Skeletal muscle satellite cell (primary cell): ENCODE measurements around the gene MOXD1.

ENCODE experiments used
- H3K27me3 ChIP-seq: 2 replicates; pipeline ENCODE4 v1.7.0; 2013; ENCODE audit warnings: low read length; ENCODE audit not compliant: control insufficient read depth, insufficient read depth
- H3K36me3 ChIP-seq: 2 replicates; pipeline ENCODE4 v1.7.0; 2013; ENCODE audit warnings: mild to moderate bottlenecking, control low read depth, low read length; ENCODE audit not compliant: insufficient read depth
- H3K4me1 ChIP-seq: 2 replicates; pipeline ENCODE4 v1.7.0; 2013; ENCODE audit warnings: low read length; ENCODE audit not compliant: control insufficient read depth, insufficient read depth
- H3K4me2 ChIP-seq: 2 replicates; pipeline ENCODE4 v1.7.0; 2013; ENCODE audit warnings: mild to moderate bottlenecking, low read length
- H3K4me3 ChIP-seq: 2 replicates; pipeline ENCODE4 v1.7.0; 2013; ENCODE audit warnings: low read length
- H3K9ac ChIP-seq: 2 replicates; pipeline ENCODE4 v1.7.0; 2013; ENCODE audit warnings: mild to moderate bottlenecking, low read depth, low read length, moderate library complexity
- H3K9me3 ChIP-seq: replicated peaks from 2 replicates; pipeline ENCODE4 v1.7.0; 2013; ENCODE audit warnings: mild to moderate bottlenecking, control low read depth, low read length

MOXD1 gene

DNA sequence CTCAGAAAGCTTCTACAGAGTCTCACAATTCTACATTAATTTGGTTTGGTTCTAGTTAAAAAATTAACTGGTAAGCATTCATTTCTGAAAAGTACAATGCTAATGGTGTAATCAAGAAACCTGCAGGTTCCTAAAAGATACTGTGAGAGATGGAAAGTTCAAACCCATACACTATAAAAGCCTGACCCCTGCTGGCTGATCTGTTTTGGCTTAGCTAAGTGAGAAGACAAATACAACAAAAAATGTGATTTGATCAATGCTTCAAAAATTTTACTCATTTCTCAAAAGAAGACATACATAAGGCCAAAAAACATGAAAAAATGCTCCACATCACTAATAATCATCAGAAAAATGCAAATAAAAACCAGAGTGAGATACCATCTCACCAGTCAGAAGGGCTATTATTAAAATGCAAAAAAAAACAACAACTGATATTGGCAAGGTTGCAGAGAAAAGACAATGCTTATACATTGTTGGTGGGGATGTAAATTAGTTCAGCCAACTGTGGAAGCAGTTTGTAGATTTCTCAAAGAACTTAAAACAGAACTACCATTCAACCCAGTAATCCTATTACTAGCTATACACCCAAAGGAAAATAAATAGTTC lies 102.8 kb downstream of the MOXD1 start:
- no peaks in the 10 kb centered on the region for H3K9me3 ChIP-seq
- no peak overlapping the region for H3K9ac ChIP-seq
- no peaks in the 10 kb centered on the region for H3K4me1 ChIP-seq
- no peaks in the 10 kb centered on the region for H3K27me3 ChIP-seq
- no peak overlapping the region for H3K4me2 ChIP-seq
- no peak overlapping the region for H3K4me3 ChIP-seq
- no peaks in the 10 kb centered on the region for H3K36me3 ChIP-seq

DNA sequence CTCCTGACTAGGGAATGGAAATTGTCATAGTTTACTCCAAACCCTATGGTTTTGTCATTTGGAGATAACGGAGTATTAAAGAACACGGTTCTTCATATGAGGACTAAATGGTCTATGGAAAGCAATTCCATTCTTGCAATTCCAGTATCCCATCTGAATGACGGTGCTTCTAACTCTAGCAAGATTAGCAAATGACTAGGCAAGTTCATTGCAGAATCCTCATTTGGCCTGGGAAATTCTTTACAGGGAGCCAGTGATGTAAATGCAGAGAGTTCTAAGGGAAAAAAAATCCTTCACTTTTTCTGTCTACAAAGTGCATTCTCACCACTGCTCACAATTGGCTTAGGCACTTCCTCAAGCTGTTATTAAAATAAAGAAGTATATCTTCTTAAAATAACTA lies 111.5 kb downstream of the MOXD1 start:
- no peaks in the 10 kb centered on the region for H3K9me3 ChIP-seq
- H3K9ac ChIP-seq, result no peak overlapping the region
- H3K36me3 ChIP-seq, result no peaks in the 10 kb centered on the region
- no peak overlapping the region for H3K4me2 ChIP-seq
- H3K4me1 ChIP-seq, result no peaks in the 10 kb centered on the region
- H3K27me3 ChIP-seq, result no peaks in the 10 kb centered on the region
- H3K4me3 ChIP-seq, result no peak overlapping the region

DNA sequence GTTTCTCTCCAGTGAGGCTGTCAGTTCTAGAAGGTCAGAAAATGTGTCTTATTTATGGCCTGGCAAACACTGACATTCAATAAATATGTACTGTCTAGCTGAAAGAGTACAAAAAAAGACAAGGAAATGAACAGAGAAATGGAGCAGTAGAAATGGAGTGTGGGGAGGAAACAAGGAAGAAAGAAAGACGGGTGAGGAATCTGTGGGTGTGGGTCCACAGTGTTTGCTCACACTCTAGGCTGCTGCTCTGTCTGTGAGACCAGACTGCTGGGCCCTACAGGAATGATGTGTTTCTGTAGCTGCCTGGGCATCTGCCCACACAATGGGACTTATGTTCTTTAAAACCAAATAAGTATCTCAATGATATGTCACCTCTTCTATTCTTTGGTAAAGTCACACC lies 114.2 kb downstream of the MOXD1 start:
- no peaks in the 10 kb centered on the region for H3K9me3 ChIP-seq
- H3K27me3 ChIP-seq, result no peaks in the 10 kb centered on the region
- no peak overlapping the region for H3K4me2 ChIP-seq
- no peak overlapping the region for H3K9ac ChIP-seq
- H3K4me3 ChIP-seq, result no peak overlapping the region
- no peaks in the 10 kb centered on the region for H3K4me1 ChIP-seq
- H3K36me3 ChIP-seq, result no peaks in the 10 kb centered on the region

DNA sequence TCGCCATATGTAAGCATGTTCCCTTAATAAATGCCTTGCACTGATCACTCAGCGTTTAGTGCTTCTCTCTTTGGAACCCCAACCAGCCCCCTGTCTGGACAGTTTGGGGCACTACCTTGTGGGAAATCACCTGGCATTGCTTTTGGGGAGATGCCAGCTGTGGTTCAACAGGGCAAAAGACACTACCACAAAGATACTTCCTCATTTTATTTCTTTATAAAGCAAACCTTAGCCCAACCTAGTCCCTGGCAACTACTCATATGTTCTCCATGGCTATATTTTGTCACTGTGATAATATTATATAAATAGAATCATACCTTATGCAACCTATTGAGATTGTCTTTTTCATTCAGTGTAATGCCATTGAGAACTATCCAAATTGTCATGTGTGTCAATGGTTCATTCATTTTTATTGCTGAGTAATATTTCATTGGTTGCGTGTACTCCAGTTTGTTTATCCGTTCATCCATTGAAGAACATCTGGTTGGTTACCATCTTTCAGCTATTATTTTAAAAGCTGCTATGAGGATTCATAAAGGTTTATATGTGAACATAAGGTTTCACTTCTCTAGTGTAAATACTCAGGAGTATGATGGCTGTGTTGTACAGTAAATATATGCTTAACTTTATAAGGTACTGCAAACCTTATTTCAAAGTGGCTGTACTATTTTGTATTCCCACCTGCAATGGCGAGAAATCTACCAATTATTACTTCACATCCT lies 114.8 kb downstream of the MOXD1 start:
- no peaks in the 10 kb centered on the region for H3K4me1 ChIP-seq
- H3K9ac ChIP-seq, result no peak overlapping the region
- H3K4me2 ChIP-seq, result no peak overlapping the region
- no peaks in the 10 kb centered on the region for H3K27me3 ChIP-seq
- H3K4me3 ChIP-seq, result no peak overlapping the region
- H3K36me3 ChIP-seq, result no peaks in the 10 kb centered on the region
- H3K9me3 ChIP-seq, result no peaks in the 10 kb centered on the region

DNA sequence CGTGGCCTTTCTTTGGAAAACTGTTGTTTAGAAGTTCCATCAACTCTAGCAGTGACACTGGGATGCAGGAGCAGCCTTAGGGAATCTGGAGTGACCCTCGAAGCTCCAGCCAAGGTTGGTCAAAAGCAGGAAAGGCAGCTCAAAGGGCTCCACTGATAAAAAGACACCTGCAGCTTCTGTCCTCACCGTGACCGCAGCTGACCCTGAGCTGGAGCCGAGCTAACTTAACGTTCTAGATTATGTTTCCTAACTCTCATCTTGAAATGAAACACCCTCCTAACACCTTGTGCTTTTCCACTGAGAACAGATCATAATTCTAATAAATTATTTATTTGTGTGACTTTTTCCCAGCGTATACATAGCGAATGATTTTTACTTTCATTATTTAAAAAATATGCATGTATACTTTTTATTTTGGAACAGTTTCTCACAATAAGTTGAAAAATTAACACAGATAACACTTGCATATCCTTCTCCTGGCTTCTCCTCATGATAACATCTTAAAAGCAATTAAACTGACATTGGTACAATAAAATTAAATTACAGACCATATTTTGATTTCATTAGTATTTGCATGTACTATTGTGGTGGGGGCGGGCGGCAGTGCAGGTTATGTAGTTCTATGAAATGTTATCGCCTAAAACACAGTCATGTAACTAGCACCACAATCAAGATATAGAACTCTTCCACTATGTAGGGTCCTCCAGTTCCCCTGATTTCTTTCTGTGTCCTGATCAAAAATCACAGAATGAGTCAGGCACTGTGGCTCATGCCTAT lies 116.1 kb downstream of the MOXD1 start:
- Histone ChIP-seq H3K4me3 (no peak overlapping the region), H3K4me2 (no peak overlapping the region), H3K9me3 (no peaks in the 10 kb centered on the region), H3K27me3 (no peaks in the 10 kb centered on the region), H3K9ac (no peak overlapping the region), H3K36me3 (no peaks in the 10 kb centered on the region), H3K4me1 (no peaks in the 10 kb centered on the region)

DNA sequence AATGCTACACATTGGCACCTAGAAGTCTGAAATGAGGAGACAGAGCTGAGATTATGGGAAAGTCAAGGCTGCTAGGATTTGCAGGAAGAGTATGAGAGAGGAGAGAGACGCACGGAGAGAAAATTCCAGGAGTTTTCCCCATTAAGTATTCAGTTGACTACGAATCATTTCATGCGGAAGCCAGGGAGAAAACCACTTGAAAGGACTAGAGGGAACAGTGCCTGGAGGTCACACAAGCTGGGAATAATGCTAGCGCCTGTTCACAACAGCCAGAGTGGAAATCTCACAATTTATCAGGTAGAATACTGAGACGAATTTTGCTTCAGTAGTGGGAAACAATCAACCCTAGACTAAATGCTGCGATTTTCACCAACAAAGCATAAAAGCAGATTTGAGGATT lies 118.6 kb downstream of the MOXD1 start:
- H3K9ac ChIP-seq, result no peak overlapping the region
- H3K4me2 ChIP-seq, result no peak overlapping the region
- H3K36me3 ChIP-seq, result no peaks in the 10 kb centered on the region
- no peak overlapping the region for H3K4me3 ChIP-seq
- H3K27me3 ChIP-seq, result no peaks in the 10 kb centered on the region
- no peaks in the 10 kb centered on the region for H3K9me3 ChIP-seq
- H3K4me1 ChIP-seq, result no peaks in the 10 kb centered on the region

DNA sequence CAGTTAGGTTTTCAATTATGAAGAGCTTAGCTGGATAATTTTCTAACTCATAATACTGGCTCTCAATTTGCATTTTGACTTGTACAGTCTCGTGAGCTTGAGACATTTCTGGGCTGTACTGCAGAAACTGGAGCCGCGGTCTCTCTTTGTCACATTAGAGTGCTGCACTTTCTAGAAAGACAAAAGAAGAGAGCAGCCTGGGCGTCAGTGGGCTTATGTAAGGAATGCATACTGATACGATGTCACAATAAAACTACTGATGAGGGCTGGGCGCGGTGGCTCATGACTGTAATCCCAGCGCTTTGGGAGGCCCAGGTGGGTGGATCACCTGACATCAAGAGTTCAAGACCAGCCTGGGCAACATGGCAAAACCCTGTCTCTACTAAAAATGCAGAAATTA lies 120.8 kb downstream of the MOXD1 start:
- Histone ChIP-seq H3K9ac (no peak overlapping the region), H3K4me2 (no peak overlapping the region), H3K9me3 (no peaks in the 10 kb centered on the region), H3K36me3 (no peaks in the 10 kb centered on the region), H3K27me3 (no peaks in the 10 kb centered on the region), H3K4me3 (no peak overlapping the region), H3K4me1 (no peaks in the 10 kb centered on the region)

DNA sequence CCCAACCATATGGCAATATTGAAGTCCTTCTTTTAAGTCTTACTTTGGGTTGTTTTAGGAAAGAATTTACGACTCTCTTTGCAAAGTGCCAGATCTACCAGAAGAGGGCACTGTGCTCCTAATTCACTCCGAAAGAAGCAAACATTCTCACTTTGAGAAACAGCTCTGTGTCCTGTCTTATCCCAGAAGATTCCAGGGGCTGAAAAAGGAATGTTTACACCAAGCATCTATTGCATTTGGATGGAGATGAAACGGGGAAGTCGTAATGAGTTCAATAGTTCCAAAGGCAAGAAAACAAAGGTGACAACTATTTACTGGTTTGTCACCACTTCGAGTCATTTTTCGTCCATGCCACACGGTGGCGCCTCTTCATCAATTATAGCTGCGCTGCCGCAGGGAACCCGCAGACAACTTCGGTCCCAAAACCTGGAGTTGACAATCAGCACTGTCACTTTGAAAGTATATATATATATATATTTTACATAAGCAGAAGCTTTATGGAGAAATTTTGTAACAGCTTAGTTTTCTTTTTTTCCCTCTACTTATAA lies 121.6 kb downstream of the MOXD1 start:
- H3K36me3 ChIP-seq, result no peaks in the 10 kb centered on the region
- H3K4me3 ChIP-seq, result peak overlapping the region; percentile 79
- H3K9ac ChIP-seq, result peak overlapping the region; percentile 62
- peak overlapping the region; percentile 97 for H3K4me2 ChIP-seq
- H3K4me1 ChIP-seq, result no peaks in the 10 kb centered on the region
- H3K27me3 ChIP-seq, result no peaks in the 10 kb centered on the region
- no peaks in the 10 kb centered on the region for H3K9me3 ChIP-seq

DNA sequence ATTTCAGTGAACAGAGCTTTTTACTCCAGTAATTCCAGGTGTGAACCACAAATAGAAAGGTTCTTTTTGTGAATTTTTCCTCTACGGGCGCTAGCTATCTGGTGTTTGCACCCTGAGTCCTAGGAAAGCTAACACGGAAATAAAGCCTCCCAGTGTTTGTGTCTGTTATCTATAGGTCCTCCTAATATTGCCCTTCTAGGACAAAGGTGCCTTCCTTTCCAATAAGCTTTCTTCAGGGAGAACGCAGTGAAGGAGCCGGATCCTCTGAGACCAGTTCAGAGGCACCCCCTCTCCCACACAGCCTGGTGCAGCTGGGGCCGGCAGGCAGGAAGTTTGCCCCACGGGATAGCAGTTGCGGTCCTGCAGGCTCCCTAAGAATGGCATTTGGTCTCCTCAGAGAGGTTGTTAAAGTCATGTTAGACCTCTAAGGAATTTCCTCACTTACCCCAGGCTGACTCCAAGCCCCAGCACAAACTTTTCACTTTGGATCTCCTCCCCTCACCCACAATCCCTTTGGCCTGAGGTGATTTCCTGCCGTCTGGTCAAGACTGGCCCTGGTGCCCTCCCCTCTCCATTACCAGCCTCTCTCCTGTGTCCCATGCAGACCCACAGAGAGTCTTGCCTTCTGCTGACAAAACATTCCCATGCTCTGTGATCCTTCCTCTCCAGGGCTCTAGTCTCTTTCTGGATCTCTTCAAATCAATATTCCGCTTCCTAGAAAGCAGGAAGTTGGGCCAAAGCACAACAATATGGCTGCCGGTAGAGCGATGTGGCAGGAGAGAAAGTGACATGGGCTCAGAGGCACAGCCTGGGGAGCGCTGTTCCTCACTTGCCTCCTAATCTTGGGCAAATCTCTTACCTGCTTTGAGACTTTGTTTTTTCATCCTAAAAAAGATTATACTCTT lies 126.0 kb downstream of the MOXD1 start:
- H3K27me3 ChIP-seq, result no peaks in the 10 kb centered on the region
- no peaks in the 10 kb centered on the region for H3K4me1 ChIP-seq
- no peaks in the 10 kb centered on the region for H3K9me3 ChIP-seq
- no peaks in the 10 kb centered on the region for H3K36me3 ChIP-seq
- no peak overlapping the region for H3K4me2 ChIP-seq
- H3K9ac ChIP-seq, result no peak overlapping the region
- no peak overlapping the region for H3K4me3 ChIP-seq

DNA sequence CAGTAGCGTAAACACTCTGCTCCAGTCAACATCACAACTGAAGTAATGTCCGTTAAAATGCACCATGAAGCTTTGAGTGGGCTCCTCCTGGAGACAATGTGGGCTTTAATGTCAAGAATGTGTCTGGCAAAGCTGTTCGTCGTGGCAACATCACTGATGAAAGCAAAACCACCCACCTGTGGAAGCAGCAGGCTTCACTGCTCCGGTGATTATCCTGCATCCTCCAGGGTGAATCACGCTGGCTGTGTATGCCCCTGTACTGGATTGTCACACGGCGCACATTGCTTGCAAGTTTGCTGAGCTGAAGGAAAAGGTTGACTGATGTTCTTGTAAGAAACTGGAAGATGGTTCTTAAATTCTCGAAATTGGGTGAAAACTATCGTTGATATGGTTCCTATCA lies 128.5 kb downstream of the MOXD1 start:
- no peaks in the 10 kb centered on the region for H3K9me3 ChIP-seq
- no peaks in the 10 kb centered on the region for H3K4me1 ChIP-seq
- no peaks in the 10 kb centered on the region for H3K36me3 ChIP-seq
- no peak overlapping the region for H3K9ac ChIP-seq
- no peak overlapping the region for H3K4me2 ChIP-seq
- H3K4me3 ChIP-seq, result no peak overlapping the region
- H3K27me3 ChIP-seq, result no peaks in the 10 kb centered on the region
